Peyer's patch (tissue), 4 donors: Measurements from ENCODE around the gene PTGS1. TPM values are rescaled to one million over a fixed set of nuclear protein-coding genes. Genes with fewer than 3 reads are reported as not detected.

Source experiments
- DNase-seq, 3 donors: peaks; one replicate each; pipeline ENCODE4 v3.0.0-alpha.2; 2017 to 2019
- H3K27ac ChIP-seq, 4 donors: fragments of 200-600 bp; sonication (generic); one replicate each; pipeline ENCODE4 v1.5.1; 2016 to 2019
- H3K27me3 ChIP-seq, 2 donors: fragments of 200-600 bp; sonication (generic); one replicate each; pipeline ENCODE4 v1.5.1; 2019
- H3K36me3 ChIP-seq, 3 donors: fragments of 200-600 bp; sonication (generic); one replicate each; pipeline ENCODE4 v1.5.1; 2016 to 2019
- H3K4me1 ChIP-seq, 4 donors: fragments of 200-600 bp; sonication (generic); one replicate each; pipeline ENCODE4 v1.5.1; 2016 to 2019
- H3K4me3 ChIP-seq, 4 donors: fragments of 200-600 bp; sonication (generic); 1 replicate in 3 of 4; 2 replicates in 1 of 4; pipeline ENCODE4 v1.5.1; 2016 to 2019; ENCODE audit warnings: mild to moderate bottlenecking in 1 of 4
- H3K9me3 ChIP-seq, 4 donors: fragments of 200-600 bp; sonication (generic); one replicate each; pipeline ENCODE4 v1.5.1; 2016 to 2019; ENCODE audit warnings: mild to moderate bottlenecking in 1 of 4
- POLR2A ChIP-seq, 2 donors: fragments of 450-650 bp; IDR thresholded peaks; one replicate each; pipeline ENCODE4 v1.5.1; 2017; ENCODE audit warnings: antibody characterized with exemption in 2 of 2, mild to moderate bottlenecking in 2 of 2, moderate library complexity in 2 of 2
- total RNA-seq, 4 donors: library from RNA; depleted of rRNA; stranded (reverse); fragments of >200 nt; gene quantifications; one replicate each; pipeline ENCODE4 v1.1.0, GENCODE V29; 2016
- TF ChIP-seq, protein P1 (sequence below), 6 experiments: fragments of 450-650 bp in 4 of 6; fragments of 200-600 bp in 2 of 6; sonication (generic) in 1 of 6; IDR thresholded peaks; one replicate each; pipeline ENCODE4 v1.5.1; 2017 to 2019; ENCODE audit warnings: antibody characterized with exemption in 6 of 6, mild to moderate bottlenecking in 3 of 6, moderate library complexity in 1 of 6

The PTGS1 gene
- total RNA-seq, 4 donors from 2014 or later = 6.4 to 17.3 (median 13.8) TPM

DNA sequence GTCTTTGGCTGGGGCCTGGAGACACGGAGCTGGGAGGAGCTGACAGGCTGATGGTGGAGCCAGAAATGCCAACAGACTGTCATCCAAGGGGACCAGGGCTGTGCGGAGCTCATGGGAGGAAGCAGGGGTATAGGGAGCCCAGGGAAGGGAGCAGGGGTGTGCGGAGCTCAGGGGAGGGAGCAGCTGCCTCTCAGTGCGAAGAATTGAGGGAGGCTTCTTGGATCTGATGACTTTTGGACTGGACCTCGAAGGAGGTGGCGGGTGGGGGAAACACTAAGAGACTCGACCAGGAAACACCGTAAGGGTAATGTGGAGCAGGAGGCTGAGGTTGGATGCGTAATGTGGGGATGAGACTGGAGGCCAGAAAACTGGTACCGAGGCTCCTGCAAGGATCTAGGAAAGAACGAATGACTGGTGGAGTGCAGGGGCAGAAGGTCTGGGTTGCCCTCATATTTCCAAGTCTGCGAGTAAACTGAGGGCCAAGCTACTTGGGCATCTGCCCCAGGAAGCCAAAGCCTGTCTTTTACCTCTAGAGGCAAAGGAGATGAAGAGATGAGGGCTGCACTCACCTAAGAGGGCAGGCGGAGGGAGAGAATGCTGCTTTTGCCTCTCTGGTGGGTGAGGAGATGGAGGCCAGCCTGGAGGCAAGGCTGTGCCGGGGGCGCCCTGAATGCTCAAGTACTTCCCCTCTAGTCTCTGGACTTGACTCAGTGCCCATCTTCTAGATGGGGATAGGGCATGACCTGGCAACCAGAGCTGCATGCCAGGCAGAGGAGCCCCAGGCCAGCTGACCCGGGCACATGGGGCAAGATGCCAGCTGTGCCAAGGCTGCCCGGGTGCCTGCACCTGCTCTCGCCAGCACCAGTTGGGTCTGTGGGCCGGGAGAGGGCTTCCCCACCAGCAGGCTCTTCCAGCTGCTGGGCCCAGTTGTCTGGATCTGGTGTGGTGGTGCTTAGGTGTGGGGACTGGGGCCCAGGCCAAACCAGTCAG is 2.3 kb downstream of the PTGS1 start:
- Histone ChIP-seq H3K9me3 (no peaks in the 10 kb centered on the region), H3K36me3 (no peaks in the 10 kb centered on the region), H3K4me3 (no peak overlapping the region), H3K27ac (peak overlapping the region in 1 of 4 donors; percentile 73), H3K4me1 (peaks cover 0 to 43% (median 0%) of the 10 kb centered on the region in 4 donors), H3K27me3 (no peaks in the 10 kb centered on the region)
- peak in 1 of 3 donors; percentile 41 for DNase-seq
- TF ChIP-seq, protein P1, sequence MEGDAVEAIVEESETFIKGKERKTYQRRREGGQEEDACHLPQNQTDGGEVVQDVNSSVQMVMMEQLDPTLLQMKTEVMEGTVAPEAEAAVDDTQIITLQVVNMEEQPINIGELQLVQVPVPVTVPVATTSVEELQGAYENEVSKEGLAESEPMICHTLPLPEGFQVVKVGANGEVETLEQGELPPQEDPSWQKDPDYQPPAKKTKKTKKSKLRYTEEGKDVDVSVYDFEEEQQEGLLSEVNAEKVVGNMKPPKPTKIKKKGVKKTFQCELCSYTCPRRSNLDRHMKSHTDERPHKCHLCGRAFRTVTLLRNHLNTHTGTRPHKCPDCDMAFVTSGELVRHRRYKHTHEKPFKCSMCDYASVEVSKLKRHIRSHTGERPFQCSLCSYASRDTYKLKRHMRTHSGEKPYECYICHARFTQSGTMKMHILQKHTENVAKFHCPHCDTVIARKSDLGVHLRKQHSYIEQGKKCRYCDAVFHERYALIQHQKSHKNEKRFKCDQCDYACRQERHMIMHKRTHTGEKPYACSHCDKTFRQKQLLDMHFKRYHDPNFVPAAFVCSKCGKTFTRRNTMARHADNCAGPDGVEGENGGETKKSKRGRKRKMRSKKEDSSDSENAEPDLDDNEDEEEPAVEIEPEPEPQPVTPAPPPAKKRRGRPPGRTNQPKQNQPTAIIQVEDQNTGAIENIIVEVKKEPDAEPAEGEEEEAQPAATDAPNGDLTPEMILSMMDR (IDR thresholded peaks at IDR 0.05) = no peak
- TF ChIP-seq POLR2A (IDR thresholded peaks at IDR 0.05) = no peak

DNA sequence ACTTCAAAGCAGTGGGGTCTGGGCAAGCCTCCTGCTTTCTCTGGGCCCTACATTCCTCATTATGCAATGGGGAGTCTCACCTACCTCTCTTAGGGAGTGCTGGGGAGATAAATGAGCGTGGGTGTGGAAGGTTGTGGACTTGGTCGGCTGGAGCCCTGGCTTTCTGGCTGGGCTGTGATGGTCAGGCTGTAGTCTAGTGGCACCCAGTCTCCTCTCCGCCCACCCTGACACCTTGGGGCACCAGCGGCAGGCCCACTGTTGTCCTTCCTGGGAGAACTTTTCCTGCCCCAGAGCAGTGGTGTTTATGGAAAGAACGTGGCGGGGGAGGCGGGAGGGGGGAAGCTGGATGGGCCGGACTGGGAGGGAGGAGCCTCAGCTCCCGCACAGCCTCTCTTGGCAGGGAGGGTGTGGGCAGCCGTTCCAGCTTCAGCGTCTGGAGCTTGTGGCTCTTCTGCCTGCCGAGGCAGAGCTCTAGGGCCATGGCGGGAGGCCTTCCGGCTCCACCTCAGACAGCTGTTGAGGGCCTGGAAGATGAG is 4.1 kb downstream of the PTGS1 start:
- Histone ChIP-seq H3K27ac (peak overlapping the region in 2 of 4 donors; percentile 46 to 73), H3K9me3 (peaks cover 0 to 5% (median 0%) of the 10 kb centered on the region in 4 donors), H3K4me1 (peaks cover 0 to 43% (median 0%) of the 10 kb centered on the region in 4 donors), H3K27me3 (no peaks in the 10 kb centered on the region), H3K36me3 (no peaks in the 10 kb centered on the region), H3K4me3 (no peak overlapping the region)
- TF ChIP-seq, protein P1 (IDR thresholded peaks at IDR 0.05) = no peak
- no peak for TF ChIP-seq POLR2A (IDR thresholded peaks at IDR 0.05)
- peak in 2 of 3 donors; percentile 62 for DNase-seq

DNA sequence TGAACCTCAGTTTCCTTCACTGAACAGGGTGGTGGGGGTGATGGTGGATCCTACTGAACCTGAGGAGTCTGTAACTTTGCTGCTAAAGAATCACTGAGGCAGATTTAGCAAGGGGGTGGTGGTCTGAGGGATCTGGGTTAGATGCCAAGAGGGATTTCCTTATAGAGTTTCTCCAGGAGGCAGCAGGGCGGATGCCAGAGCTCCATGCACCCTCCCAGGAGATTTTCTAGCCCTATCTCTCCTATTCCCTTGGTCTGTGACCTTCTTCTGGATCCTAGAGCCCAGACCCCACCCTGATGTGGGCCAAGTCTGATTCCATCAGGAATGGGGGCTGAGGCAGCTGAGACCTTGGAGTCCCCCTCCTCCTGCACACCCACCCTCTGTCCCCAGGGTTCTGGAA is 6.0 kb downstream of the PTGS1 start:
- no peaks in the 10 kb centered on the region for H3K27me3 ChIP-seq
- DNase-seq = peak in 1 of 3 donors; percentile 30
- H3K4me3 ChIP-seq = no peak overlapping the region
- peaks cover 0 to 29% (median 0%) of the 10 kb centered on the region in 4 donors for H3K4me1 ChIP-seq
- H3K9me3 ChIP-seq = peaks cover 0 to 5% (median 0%) of the 10 kb centered on the region in 4 donors
- no peaks in the 10 kb centered on the region for H3K36me3 ChIP-seq
- TF ChIP-seq, protein P1 (IDR thresholded peaks at IDR 0.05) = no peak
- TF ChIP-seq POLR2A (IDR thresholded peaks at IDR 0.05) = no peak
- H3K27ac ChIP-seq = peak overlapping the region in 1 of 4 donors; percentile 73

DNA sequence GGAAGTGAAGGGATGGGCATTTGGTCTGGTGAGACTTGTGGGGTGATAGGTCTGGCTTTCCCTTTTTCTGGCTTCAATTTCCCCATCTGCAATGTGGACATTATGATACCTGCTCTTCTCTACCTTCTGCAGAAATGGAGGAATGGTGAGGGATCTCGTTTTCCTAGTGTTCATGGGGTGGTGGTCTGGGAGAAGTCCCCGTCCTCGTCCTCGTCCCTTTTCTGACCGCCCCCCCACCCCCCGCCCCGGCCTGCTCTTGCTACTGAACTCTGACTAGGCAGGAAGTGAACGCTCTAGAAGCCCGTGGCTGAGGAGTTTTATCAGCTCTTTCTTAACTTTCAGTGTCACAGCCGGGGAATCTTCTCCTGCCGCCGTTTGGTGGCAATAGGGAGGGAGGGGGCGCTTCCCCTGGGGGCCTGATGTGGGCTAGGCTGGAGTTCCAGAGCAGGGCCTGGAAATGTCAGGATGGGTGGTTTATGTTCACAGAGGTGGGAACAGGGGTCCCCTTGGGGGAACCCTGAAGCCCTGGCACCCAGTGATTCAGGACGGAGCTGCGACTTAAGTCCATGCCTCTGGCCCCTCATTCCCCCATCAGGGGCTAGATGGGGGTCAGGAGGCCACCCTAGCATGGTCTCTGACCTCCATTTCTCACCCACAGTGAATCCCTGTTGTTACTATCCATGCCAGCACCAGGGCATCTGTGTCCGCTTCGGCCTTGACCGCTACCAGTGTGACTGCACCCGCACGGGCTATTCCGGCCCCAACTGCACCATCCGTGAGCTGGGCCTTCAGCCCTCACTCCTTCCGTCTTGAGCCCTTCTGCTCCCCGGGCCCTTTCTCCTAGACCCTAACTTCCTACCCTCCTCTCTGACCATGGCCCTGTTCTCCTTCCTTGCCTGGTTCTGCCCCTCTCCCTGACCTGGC is 6.7 kb downstream of the PTGS1 start:
- Histone ChIP-seq H3K4me1 (peaks cover 0 to 27% (median 0%) of the 10 kb centered on the region in 4 donors), H3K27me3 (no peaks in the 10 kb centered on the region), H3K9me3 (peaks cover 0 to 5% (median 0%) of the 10 kb centered on the region in 4 donors), H3K4me3 (no peak overlapping the region), H3K27ac (peak overlapping the region in 1 of 4 donors; percentile 73), H3K36me3 (no peaks in the 10 kb centered on the region)
- no peak for TF ChIP-seq POLR2A (IDR thresholded peaks at IDR 0.05)
- TF ChIP-seq, protein P1 (IDR thresholded peaks at IDR 0.05) = no peak
- DNase-seq = peak in 2 of 3 donors; percentile 24 to 43

DNA sequence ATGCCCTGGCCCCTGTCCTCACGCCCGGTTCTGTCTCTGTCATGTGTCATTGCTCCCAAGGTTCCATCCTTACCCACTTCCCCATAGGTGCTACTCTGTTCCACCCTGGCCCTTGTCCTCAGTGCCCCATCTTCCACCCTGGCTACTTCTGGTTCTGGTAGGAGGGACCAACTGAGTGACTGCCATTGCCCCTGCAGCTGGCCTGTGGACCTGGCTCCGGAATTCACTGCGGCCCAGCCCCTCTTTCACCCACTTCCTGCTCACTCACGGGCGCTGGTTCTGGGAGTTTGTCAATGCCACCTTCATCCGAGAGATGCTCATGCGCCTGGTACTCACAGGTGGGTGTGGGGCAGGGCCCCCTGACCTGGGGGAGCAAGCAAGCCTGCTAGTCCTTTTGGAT is 7.4 kb downstream of the PTGS1 start:
- peak in 1 of 3 donors; percentile 23 for DNase-seq
- no peak overlapping the region for H3K27ac ChIP-seq

More for the DNA sequence above, 7.4 kb downstream of the PTGS1 start:
- TF ChIP-seq POLR2A (IDR thresholded peaks at IDR 0.05) = no peak
- TF ChIP-seq, protein P1 (IDR thresholded peaks at IDR 0.05) = no peak
- peaks cover 0 to 5% (median 0%) of the 10 kb centered on the region in 4 donors for H3K9me3 ChIP-seq
- no peaks in the 10 kb centered on the region for H3K36me3 ChIP-seq
- H3K4me1 ChIP-seq = peaks cover 0 to 27% (median 0%) of the 10 kb centered on the region in 4 donors
- H3K27me3 ChIP-seq = no peaks in the 10 kb centered on the region
- no peak overlapping the region for H3K4me3 ChIP-seq
